Stimulated activated CD8-positive, alpha-beta memory T cell treated with anti-CD3 and anti-CD28 coated beads, Interleukin-12 subunit alpha, Interleukin-12 subunit beta, amount 100 ng/mL, for 24 hours (primary cell): Measurements from ENCODE around the gene MVB12B.
A peak's percentile ranks its signal among the peaks of the same experiment; 100 is the strongest.

Experiments used
- DNase-seq: peaks from one replicate; pipeline ENCODE4 v3.0.0-alpha.2; 2020; ENCODE audit errors: extremely low read depth

MVB12B gene

GRCh38 chr9:126504086-126504976 lies 177.7 kb downstream of the MVB12B start:
- DNase-seq = no peak

GRCh38 chr9:126504977-126505455 lies 178.4 kb downstream of the MVB12B start:
- DNase-seq = no peak

- DNase-seq = no peak
Measured at GRCh38 chr9:126505697-126506346, 179.2 kb downstream of the MVB12B start.

- no peak for DNase-seq
Measured at GRCh38 chr9:126506361-126507317, 180.0 kb downstream of the MVB12B start.

- no peak for DNase-seq
Measured at GRCh38 chr9:126507318-126508109, 180.9 kb downstream of the MVB12B start.

- DNase-seq = no peak
Measured at GRCh38 chr9:126508171-126508591, 181.6 kb downstream of the MVB12B start.

GRCh38 chr9:126508928-126509327 lies 182.3 kb downstream of the MVB12B start:
- no peak for DNase-seq

GRCh38 chr9:126509718-126510117 lies 183.1 kb downstream of the MVB12B start:
- DNase-seq = no peak

- DNase-seq = no peak
Measured at GRCh38 chr9:126510564-126510963, 183.9 kb downstream of the MVB12B start.

GRCh38 chr9:126511411-126511810 lies 184.8 kb downstream of the MVB12B start:
- no peak for DNase-seq

- DNase-seq = no peak
Measured at GRCh38 chr9:126513159-126514036, 186.8 kb downstream of the MVB12B start.

- DNase-seq = peak; percentile 24
Measured at GRCh38 chr9:126514037-126514821, 187.6 kb downstream of the MVB12B start.

GRCh38 chr9:126515001-126515872 lies 188.6 kb downstream of the MVB12B start:
- no peak for DNase-seq

GRCh38 chr9:126515873-126516505 lies 189.4 kb downstream of the MVB12B start:
- no peak for DNase-seq

- no peak for DNase-seq
Measured at GRCh38 chr9:126516561-126516935, 189.9 kb downstream of the MVB12B start.

- no peak for DNase-seq
Measured at GRCh38 chr9:126516936-126517832, 190.6 kb downstream of the MVB12B start.
